OCI-LY7 (cell line): ENCODE measurements around the gene PIK3C2A. TPM values are rescaled to one million over a fixed set of nuclear protein-coding genes. Genes with fewer than 3 reads are reported as not detected.

Source experiments
- BruUV-seq: library from RNA; stranded (reverse); fragments of 400-500 nt; replicated peaks from 2 replicates; lab custom pipeline; 2021; lab: Mats Ljungman, UMichigan
- CTCF ChIA-PET: fragments of 300-600 bp; sonication (Branson Sonifier 250); formaldehyde crosslinking; loops from one replicate; lab custom pipeline; 2022; ENCODE audit warnings: antibody characterized with exemption; ENCODE audit not compliant: unreplicated experiment; lab: Charles Lee
- POLR2A ChIA-PET: fragments of 300-600 bp; sonication (Branson Sonifier 250); formaldehyde crosslinking; loops from one replicate; lab custom pipeline; 2022; ENCODE audit warnings: antibody characterized with exemption; lab: Charles Lee
- DNase-seq: peaks from one replicate; pipeline ENCODE4 v3.0.0-alpha.2; 2015; ENCODE audit warnings: low spot score
- H2AFZ ChIP-seq: fragments of 200-600 bp; sonication (generic), shearing (Covaris generic); 2 replicates; pipeline ENCODE4 v1.6.1; 2014; ENCODE audit warnings: mild to moderate bottlenecking, antibody characterized with exemption, low read length, moderate library complexity
- H3K27ac ChIP-seq: fragments of 200-600 bp; sonication (generic); 2 replicates; pipeline ENCODE4 v1.5.1; 2014; ENCODE audit warnings: mixed run types, low read depth, mild to moderate bottlenecking, moderate library complexity, low read length, inconsistent platforms; ENCODE audit not compliant: poor library complexity, severe bottlenecking
- H3K36me3 ChIP-seq: fragments of 200-600 bp; sonication (generic); 2 replicates; pipeline ENCODE4 v1.6.1; 2014; ENCODE audit warnings: mild to moderate bottlenecking, antibody characterized with exemption, low read length, moderate library complexity, mixed read lengths; ENCODE audit not compliant: insufficient read depth
- H3K4me1 ChIP-seq: fragments of 200-600 bp; sonication (generic); 2 replicates; pipeline ENCODE4 v1.5.1; 2014; ENCODE audit warnings: mild to moderate bottlenecking, low read length; ENCODE audit not compliant: insufficient read depth, poor library complexity, severe bottlenecking
- H3K4me2 ChIP-seq: fragments of 200-600 bp; sonication (generic); 2 replicates; pipeline ENCODE4 v1.6.1; 2014; ENCODE audit warnings: mild to moderate bottlenecking, low read length
- H3K4me3 ChIP-seq: fragments of 200-600 bp; sonication (generic); 2 replicates; pipeline ENCODE4 v1.5.1; 2014; ENCODE audit warnings: mild to moderate bottlenecking, low read depth, low read length; ENCODE audit not compliant: poor library complexity, severe bottlenecking
- H3K79me2 ChIP-seq: fragments of 200-600 bp; sonication (generic); 2 replicates; pipeline ENCODE4 v1.6.1; 2016; ENCODE audit warnings: low read depth, mild to moderate bottlenecking, low read length, moderate library complexity, mixed read lengths; ENCODE audit not compliant: insufficient read depth
- H3K9me2 ChIP-seq: fragments of 200-600 bp; sonication (generic); 2 replicates; pipeline ENCODE4 v1.6.1; 2016; ENCODE audit warnings: mild to moderate bottlenecking, low read length, mixed read lengths; ENCODE audit not compliant: insufficient read depth
- H3K9me3 ChIP-seq: fragments of 200-600 bp; sonication (generic); 2 replicates; pipeline ENCODE4 v1.6.1; 2014; ENCODE audit warnings: mild to moderate bottlenecking, mixed run types, low read length, mixed read lengths
- H4K20me1 ChIP-seq: fragments of 200-600 bp; sonication (generic); 2 replicates; pipeline ENCODE4 v1.6.1; 2014; ENCODE audit warnings: mild to moderate bottlenecking, antibody characterized with exemption, low read length, moderate library complexity, mixed read lengths; ENCODE audit not compliant: insufficient read depth
- CTCF ChIP-seq: fragments of 200-600 bp; sonication (generic); conservative IDR thresholded peaks from 2 replicates; pipeline ENCODE4 v1.5.1; 2014; ENCODE audit warnings: mild to moderate bottlenecking, antibody characterized with exemption, low read length, moderate library complexity, mixed read lengths
- EZH2phosphoT487 ChIP-seq: fragments of 200-600 bp; sonication (generic); IDR thresholded peaks from 2 replicates; pipeline ENCODE4 v1.6.1; 2018; ENCODE audit warnings: low read depth, borderline replicate concordance, mild to moderate bottlenecking, mixed run types, antibody characterized with exemption, low read length, moderate library complexity, mixed read lengths
- intact Hi-C: fragments of 100-400 bp; cut with micrococcal nuclease; formaldehyde crosslinking; loops from one replicate; pipeline ENCODE4 v1.10.0; 2022; ENCODE audit not compliant: unreplicated experiment
- total RNA-seq, 2 experiments: library from RNA; depleted of rRNA in 1 of 2; stranded (reverse); fragments of >200 nt in 1 of 2; shearing (Covaris generic) in 1 of 2; gene quantifications; 2 replicates each; pipeline ENCODE4 v1.2.3, GENCODE V29; 2014 to 2022

Gene PIK3C2A
- total RNA-seq, 2 experiments from 2014 or later = 17.4 to 41.8 TPM

- H3K9me2 ChIP-seq = no peaks in the 10 kb centered on the region
- no peak overlapping the region for H2AFZ ChIP-seq
- CTCF ChIA-PET = no interaction called here
These were observed 44.5 kb downstream of the PIK3C2A start for GRCh38 chr11:17163291-17163690.

GRCh38 chr11:17162376-17162775, 45.4 kb downstream of the PIK3C2A start:
- intact Hi-C loops = no loop called here
- Histone ChIP-seq H3K9me3 (no peaks in the 10 kb centered on the region), H4K20me1 (no peaks in the 10 kb centered on the region), H3K27ac (no peak overlapping the region), H3K36me3 (peaks cover 19% of the 10 kb centered on the region; the same call in 1 of the 2 replicates), H3K4me1 (peaks cover 22% of the 10 kb centered on the region), H3K9me2 (no peaks in the 10 kb centered on the region), H3K4me2 (peak overlapping the region; percentile 19; the same call in 1 of the 2 replicates), H2AFZ (no peak overlapping the region), H3K79me2 (peaks cover 60% of the 10 kb centered on the region), H3K4me3 (no peak overlapping the region)
- TF ChIP-seq CTCF (no peak), EZH2phosphoT487 (no peak)
- no peak for DNase-seq
- no TSS peak for BruUV-seq
- ChIA-PET POLR2A (interaction anchor here (0.7 kb wide), 1 partner anchor 100 kb away, joined by 4 read pairs; no protein-coding TSS in a partner anchor), CTCF (no interaction called here)

More at GRCh38 chr11:17163291-17163690, 44.5 kb downstream of the PIK3C2A start:
- TF ChIP-seq EZH2phosphoT487 = no peak
- no peak for TF ChIP-seq CTCF
- Histone ChIP-seq H4K20me1 (no peaks in the 10 kb centered on the region), H3K79me2 (peaks cover 55% of the 10 kb centered on the region), H3K4me1 (peaks cover 22% of the 10 kb centered on the region), H3K27ac (no peak overlapping the region), H3K4me3 (no peak overlapping the region), H3K36me3 (peaks cover 25% of the 10 kb centered on the region), H3K4me2 (no peak overlapping the region), H3K9me3 (no peaks in the 10 kb centered on the region)
- no peak for DNase-seq
- no TSS peak for BruUV-seq
- intact Hi-C loops = no loop called here
- POLR2A ChIA-PET = interaction anchor here (0.6 to 1.3 kb wide), 4 partner anchors 10 to 47 kb away, joined by 3 to 4 read pairs (median 4); no protein-coding TSS in a partner anchor

- Histone ChIP-seq H3K36me3 (peaks cover 14% of the 10 kb centered on the region; the same call in 1 of the 2 replicates), H3K9me2 (no peaks in the 10 kb centered on the region), H3K79me2 (peaks cover 67% of the 10 kb centered on the region), H3K4me2 (peak overlapping the region; percentile 19), H4K20me1 (no peaks in the 10 kb centered on the region), H3K4me3 (no peak overlapping the region), H3K9me3 (no peaks in the 10 kb centered on the region), H3K4me1 (peaks cover 22% of the 10 kb centered on the region), H2AFZ (no peak overlapping the region), H3K27ac (no peak overlapping the region)
- intact Hi-C loops = no loop called here
- DNase-seq = peak; percentile 24
- BruUV-seq = no TSS peak
- CTCF ChIA-PET = no interaction called here
- TF ChIP-seq CTCF = no peak
- TF ChIP-seq EZH2phosphoT487 = no peak
- POLR2A ChIA-PET = interaction anchor here (0.7 kb wide), 2 partner anchors 101 to 185 kb away, joined by 3 to 4 read pairs; no protein-coding TSS in a partner anchor
These were observed 46.3 kb downstream of the PIK3C2A start for GRCh38 chr11:17161515-17161914.
